Measurements from ENCODE around the gene PPP1R14C.
"Not testable (repeated sequence)": the region's sequence is repeated elsewhere in the genome, so short reads cannot be mapped to it uniquely, and the experiment has no call there.

Gene PPP1R14C

GRCh38 chr6:150236544-150236943 lies 93.7 kb downstream of the PPP1R14C start:
- CTCF ChIA-PET: no interaction called here
- no peak for DNase-seq (ENCODE audit: low read depth, low spot score)
- POLR2A ChIA-PET: no interaction called here
- TF ChIP-seq, protein P1, sequence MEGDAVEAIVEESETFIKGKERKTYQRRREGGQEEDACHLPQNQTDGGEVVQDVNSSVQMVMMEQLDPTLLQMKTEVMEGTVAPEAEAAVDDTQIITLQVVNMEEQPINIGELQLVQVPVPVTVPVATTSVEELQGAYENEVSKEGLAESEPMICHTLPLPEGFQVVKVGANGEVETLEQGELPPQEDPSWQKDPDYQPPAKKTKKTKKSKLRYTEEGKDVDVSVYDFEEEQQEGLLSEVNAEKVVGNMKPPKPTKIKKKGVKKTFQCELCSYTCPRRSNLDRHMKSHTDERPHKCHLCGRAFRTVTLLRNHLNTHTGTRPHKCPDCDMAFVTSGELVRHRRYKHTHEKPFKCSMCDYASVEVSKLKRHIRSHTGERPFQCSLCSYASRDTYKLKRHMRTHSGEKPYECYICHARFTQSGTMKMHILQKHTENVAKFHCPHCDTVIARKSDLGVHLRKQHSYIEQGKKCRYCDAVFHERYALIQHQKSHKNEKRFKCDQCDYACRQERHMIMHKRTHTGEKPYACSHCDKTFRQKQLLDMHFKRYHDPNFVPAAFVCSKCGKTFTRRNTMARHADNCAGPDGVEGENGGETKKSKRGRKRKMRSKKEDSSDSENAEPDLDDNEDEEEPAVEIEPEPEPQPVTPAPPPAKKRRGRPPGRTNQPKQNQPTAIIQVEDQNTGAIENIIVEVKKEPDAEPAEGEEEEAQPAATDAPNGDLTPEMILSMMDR (IDR thresholded peaks at IDR 0.05; ENCODE audit: insufficient read depth, low read length, missing control alignments): no peak
- H3K4me3 ChIP-seq (ENCODE audit: low read depth, low read length): no peak overlapping the region

GRCh38 chr6:150237626-150238025 lies 94.8 kb downstream of the PPP1R14C start:
- H3K4me3 ChIP-seq (ENCODE audit: low read depth, low read length): no peak overlapping the region
- no peak for DNase-seq (ENCODE audit: low read depth, low spot score)
- ChIA-PET POLR2A (no interaction called here), CTCF (no interaction called here)
- TF ChIP-seq, protein P1 (IDR thresholded peaks at IDR 0.05; ENCODE audit: insufficient read depth, low read length, missing control alignments): no peak

DNA sequence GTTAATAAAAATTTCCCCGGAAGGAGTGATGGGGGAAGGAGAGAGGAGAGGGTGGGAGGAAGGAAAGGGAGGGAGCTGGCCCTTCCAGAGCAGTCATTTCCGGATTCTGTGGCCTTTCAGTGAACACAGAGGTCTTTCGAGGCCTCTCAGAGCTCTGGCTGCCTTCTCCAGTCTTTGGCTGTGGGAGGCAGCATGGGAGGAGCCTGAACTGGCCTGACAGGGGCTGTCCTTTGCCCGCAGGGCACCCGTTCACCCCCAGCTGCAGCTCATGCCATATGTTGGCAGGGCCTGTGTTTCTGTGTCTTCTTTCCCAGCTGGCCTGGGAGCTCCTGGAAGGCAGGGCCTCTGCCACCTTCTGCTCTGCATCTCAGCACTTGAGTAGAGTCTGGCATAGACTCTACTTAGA lies 95.5 kb downstream of the PPP1R14C start:
- POLR2A ChIA-PET: no interaction called here
- CTCF ChIA-PET: no interaction called here
- no peak for DNase-seq (ENCODE audit: low read depth, low spot score)
- TF ChIP-seq, protein P1 (IDR thresholded peaks at IDR 0.05; ENCODE audit: insufficient read depth, low read length, missing control alignments): no peak
- H3K4me3 ChIP-seq (ENCODE audit: low read depth, low read length): no peak overlapping the region

GRCh38 chr6:150238846-150239407 lies 96.1 kb downstream of the PPP1R14C start:
- TF ChIP-seq, protein P1 (IDR thresholded peaks at IDR 0.05; ENCODE audit: insufficient read depth, low read length, missing control alignments): no peak
- POLR2A ChIA-PET: no interaction called here
- no peak for DNase-seq (ENCODE audit: low read depth, low spot score)
- CTCF ChIA-PET: no interaction called here
- H3K4me3 ChIP-seq (ENCODE audit: low read depth, low read length): no peak overlapping the region

- H3K4me3 ChIP-seq (ENCODE audit: low read depth, low read length); CTCF ChIA-PET; DNase-seq (ENCODE audit: low read depth, low spot score); POLR2A ChIA-PET: not testable (repeated sequence)
These were observed 98.9 kb downstream of the PPP1R14C start for GRCh38 chr6:150241756-150242155.

GRCh38 chr6:150243620-150244314 lies 100.9 kb downstream of the PPP1R14C start:
- ChIA-PET CTCF (interaction anchor here (1.5 kb wide), 1 partner anchor 10 kb away, joined by 4 read pairs; no protein-coding TSS in a partner anchor), POLR2A (interaction anchor here (1.0 kb wide), 1 partner anchor 24 kb away, joined by 3 read pairs; no protein-coding TSS in a partner anchor)
- TF ChIP-seq, protein P1 (IDR thresholded peaks at IDR 0.05; ENCODE audit: insufficient read depth, low read length, missing control alignments): no peak
- no peak overlapping the region for H3K4me3 ChIP-seq (ENCODE audit: low read depth, low read length)
- no peak for DNase-seq (ENCODE audit: low read depth, low spot score)
